ENCODE data around the gene TMEM143.
"Not testable (repeated sequence)": the region's sequence is repeated elsewhere in the genome, so short reads cannot be mapped to it uniquely, and the experiment has no call there.

Gene TMEM143

DNA sequence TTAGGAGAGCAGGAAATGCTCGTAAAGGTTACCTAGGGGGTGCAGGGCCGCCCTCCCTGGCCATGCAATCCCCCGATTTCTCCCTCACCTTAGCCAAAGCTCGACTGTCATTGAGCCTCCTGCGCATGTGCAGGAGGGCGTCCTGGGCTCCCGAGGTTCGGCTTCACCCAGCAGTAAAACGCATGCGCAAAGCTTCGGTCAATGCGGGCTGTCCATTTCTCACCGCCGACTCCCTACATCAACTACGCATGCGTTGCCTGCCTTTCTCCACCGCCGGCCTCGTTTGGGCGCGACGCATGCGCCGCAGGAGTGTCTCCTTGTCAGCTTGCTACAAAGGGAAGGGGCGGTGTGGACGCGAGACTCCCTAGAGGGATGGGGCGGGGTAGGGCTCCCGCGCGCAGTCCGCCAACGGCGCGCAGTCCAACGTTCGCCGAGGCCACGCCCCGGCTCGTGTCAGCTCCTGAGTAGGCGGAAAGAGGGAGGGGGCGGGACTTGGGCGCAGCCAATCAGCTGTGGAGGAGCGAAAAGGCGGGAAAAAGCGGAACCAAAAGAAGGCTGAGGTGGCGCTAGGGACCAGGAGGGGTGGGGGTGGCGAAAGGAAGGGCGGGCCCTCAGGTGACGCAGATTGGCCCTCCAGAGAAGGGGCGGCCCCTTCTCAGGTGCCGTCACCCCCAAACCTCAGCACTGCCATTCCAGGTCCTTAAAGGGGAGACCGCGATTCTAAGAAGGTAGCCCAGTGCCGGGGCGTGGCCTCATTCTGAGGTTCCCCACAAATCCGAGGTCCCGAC lies at the start of gene TMEM143, which contains the start of gene SYNGR4:
TSS of gene TMEM143 (minus strand) at position 131 of the 788 bp plus-strand sequence. CDS start at position 111, 20 bp downstream.
TSS of gene SYNGR4 (plus strand) at position 558 of the 788 bp plus-strand sequence. CDS start 1,476 bp downstream, outside the sequence.
- FAIRE-seq (peak; percentile 100), DNase-seq (ENCODE audit: insufficient read length, low spot score) (peak; percentile 92)

- no peak for FAIRE-seq
- DNase-seq (ENCODE audit: insufficient read length, low spot score), result no peak
Measured at GRCh38 chr19:48405850-48406249, 42.1 kb upstream of the TMEM143 start.

DNA sequence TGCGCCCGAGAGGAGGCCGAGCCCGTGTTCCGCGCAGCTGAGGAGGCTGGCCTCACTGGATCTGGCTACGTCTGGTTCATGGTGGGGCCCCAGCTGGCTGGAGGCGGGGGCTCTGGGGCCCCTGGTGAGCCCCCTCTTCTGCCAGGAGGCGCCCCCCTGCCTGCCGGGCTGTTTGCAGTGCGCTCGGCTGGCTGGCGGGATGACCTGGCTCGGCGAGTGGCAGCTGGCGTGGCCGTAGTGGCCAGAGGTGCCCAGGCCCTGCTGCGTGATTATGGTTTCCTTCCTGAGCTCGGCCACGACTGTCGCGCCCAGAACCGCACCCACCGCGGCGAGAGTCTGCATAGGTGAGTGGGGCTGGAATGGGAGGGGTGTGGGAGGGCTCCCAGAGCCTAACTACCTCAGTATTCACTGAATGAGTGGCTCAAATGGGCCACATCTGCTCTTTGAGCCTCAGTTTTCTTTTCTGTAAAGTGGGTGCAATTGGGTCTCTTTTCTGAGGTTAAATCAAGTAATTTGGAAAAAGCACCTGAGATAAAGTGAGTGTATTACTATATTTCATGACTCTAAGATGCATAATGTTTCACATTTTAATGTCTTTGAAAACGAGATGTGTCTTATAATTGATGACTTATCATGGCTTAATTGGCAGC lies 41.4 kb upstream of the TMEM143 start:
- FAIRE-seq (no peak), DNase-seq (ENCODE audit: insufficient read length, low spot score) (no peak)

DNA sequence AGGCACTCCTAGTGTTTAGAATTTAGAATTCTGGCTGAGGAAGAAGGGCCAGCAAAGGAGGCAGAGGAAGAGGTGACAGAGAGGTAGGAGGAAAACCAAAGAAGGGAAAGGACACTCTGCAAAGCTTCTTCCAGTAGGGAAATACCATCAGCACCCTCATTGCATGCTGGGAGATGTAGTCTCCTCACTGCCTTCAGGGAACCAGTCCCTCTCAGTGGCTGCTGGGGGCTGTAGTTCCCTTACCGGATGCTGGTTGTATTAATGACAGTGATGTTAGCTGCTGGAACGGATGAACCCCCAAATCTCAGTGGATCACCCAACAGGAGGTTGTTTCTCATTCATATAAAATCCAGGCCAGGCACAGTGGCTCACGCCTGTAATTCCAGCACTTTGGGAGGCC lies 39.9 kb upstream of the TMEM143 start:
- peak; percentile 85 for FAIRE-seq
- peak; percentile 80 for DNase-seq (ENCODE audit: insufficient read length, low spot score)

GRCh38 chr19:48401287-48401686 lies 37.5 kb upstream of the TMEM143 start:
- DNase-seq (ENCODE audit: insufficient read length, low spot score) (no peak), FAIRE-seq (no peak)

- no peak for DNase-seq (ENCODE audit: insufficient read length, low spot score)
- peak; percentile 44 for FAIRE-seq
Measured at GRCh38 chr19:48400018-48400742, 36.4 kb upstream of the TMEM143 start.

DNA sequence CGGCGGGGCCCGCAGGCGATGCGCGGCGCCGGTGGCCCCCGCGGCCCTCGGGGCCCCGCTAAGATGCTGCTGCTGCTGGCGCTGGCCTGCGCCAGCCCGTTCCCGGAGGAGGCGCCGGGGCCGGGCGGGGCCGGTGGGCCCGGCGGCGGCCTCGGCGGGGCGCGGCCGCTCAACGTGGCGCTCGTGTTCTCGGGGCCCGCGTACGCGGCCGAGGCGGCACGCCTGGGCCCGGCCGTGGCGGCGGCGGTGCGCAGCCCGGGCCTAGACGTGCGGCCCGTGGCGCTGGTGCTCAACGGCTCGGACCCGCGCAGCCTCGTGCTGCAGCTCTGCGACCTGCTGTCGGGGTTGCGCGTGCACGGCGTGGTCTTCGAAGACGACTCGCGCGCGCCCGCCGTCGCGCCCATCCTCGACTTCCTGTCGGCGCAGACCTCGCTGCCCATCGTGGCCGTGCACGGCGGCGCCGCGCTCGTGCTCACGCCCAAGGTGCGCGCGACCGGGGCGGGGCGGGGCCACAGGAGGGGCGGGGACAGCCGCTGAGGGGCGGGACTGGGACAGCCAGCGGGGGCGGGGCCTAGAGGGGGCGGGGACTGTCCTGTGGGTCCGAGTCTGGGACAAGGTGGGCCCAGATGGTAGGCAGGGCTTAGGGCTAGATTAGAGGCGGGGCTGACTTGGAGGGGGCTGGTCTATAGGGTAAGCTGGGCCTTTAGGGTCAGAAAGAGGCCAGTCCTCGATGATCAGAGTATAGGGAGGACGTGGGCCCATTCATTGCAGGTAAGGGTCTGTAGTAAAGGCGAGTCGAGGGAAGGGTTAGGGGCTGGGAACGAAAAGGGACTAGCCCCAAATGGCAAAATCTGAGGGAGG lies 34.9 kb upstream of the TMEM143 start:
- DNase-seq (ENCODE audit: insufficient read length, low spot score) (peak; percentile 92), FAIRE-seq (peak; percentile 76)

DNA sequence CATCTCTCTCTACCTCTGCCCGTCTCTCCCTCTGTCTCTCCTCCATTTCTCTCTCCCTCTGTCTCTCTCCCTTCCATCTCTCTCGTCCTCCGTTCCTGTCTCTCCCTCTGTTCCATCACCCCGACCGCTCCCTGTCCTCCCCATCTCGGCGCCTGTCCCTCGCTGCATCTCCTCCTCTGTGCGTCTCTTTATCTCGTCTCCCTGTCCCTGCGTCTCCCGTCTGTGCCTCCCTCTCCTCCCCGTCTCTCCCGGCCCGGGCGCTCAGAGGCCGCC lies 34.3 kb upstream of the TMEM143 start:
- no peak for DNase-seq (ENCODE audit: insufficient read length, low spot score)
- FAIRE-seq, result no peak

DNA sequence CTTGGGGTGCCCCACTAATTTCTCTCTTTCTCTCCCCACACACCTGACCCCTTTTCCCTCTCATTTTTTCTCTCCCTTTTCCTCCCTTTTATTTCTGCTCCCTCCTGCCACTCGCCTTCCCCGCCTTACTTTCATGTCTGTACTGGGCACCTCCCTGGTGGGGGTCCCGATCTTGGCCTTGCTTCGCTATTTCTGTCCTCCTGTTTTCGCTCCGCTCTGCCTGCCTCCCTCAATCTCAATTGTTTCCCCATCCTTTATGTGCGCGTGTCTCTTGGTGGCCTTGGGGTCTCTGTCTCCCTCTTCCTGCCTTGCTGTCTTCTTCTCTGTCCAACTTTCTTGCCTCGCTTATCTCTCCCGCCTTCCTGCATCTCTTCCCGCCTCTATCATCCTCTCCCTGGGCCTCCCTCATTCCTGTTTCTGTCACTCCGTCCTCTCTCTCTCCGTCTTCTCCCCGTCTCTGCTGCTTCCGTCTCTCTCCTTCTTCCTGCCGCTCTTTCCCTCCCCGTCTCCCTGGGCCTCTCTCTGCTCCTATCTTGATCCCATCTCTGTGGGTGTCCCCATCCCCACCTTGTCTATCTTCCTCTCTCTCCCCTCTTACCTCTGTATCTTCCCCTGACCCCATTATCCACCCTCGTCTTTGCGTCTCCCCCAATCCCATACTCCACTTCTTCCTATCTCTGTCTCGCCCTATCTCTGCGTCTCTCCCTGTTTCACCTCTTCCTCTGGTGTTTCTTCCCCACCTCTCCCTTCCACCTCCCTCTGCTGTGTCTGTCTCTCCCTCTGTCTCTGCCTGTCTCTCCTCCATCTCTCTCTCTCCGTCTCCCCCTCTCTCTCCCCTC lies 33.7 kb upstream of the TMEM143 start:
- FAIRE-seq, result no peak

GRCh38 chr19:48396824-48397176 lies 33.1 kb upstream of the TMEM143 start:
- no peak for FAIRE-seq
- no peak for DNase-seq (ENCODE audit: insufficient read length, low spot score)

More for the DNA sequence above, 33.7 kb upstream of the TMEM143 start:
- no peak for DNase-seq (ENCODE audit: insufficient read length, low spot score)

DNA sequence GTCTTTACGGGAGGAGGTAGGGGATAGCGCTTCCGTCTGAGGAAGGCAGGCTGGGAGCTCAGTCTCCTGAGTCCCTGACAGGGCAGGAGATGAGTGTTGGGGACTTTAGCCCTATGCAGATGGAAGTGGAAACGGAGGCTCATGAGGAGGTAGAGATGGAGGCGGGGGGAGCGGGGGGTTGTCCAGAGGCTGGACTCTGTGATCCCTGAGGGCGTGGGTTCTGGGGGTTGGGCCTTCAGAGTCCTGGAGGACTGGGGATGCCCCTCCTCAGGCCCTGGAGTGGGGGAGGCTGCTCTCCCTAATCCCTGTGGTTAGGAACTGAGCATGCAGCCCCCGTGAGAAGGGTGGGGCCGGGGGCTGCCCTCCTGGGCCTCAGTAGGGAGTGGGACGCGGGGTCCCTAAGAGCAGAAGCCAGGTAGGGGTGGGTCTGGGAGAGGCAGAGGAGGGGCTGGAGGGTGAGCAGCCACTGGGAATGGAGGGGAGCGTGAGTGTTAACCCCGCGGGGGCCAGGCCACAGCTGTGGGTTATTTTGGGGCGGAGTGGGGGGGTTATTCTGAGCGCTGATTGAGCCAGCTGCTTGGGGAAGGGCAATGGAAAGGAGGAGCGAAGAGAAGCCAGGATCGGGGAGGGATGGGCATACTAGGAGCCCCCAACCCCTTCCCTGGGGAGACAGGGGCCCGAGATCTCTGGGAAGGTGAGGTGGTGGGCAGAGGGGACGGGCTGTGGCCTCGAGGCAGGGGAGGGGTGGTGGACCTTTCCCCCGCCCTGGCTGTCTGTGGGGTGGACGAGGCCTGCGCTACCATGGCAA lies 32.5 kb upstream of the TMEM143 start:
- no peak for FAIRE-seq
- no peak for DNase-seq (ENCODE audit: insufficient read length, low spot score)

GRCh38 chr19:48395499-48395898 lies 31.8 kb upstream of the TMEM143 start:
- FAIRE-seq, result no peak

DNA sequence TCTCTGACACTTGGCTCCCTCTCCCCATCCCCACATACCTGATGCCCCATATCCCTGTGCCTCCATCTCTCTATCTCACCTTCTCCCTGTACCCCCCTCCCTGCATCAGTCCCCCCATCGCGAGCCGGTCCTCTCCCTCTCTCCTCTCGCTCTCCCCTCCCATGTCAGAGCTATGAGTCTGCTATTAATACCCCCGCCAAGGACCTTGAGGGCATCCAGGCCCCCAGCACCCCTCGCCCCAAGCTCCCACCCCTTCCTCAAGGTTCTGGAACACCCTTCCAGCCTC lies 31.4 kb upstream of the TMEM143 start:
- FAIRE-seq, result no peak
- no peak for DNase-seq (ENCODE audit: insufficient read length, low spot score)

More at GRCh38 chr19:48395499-48395898, 31.8 kb upstream of the TMEM143 start:
- no peak for DNase-seq (ENCODE audit: insufficient read length, low spot score)

DNA sequence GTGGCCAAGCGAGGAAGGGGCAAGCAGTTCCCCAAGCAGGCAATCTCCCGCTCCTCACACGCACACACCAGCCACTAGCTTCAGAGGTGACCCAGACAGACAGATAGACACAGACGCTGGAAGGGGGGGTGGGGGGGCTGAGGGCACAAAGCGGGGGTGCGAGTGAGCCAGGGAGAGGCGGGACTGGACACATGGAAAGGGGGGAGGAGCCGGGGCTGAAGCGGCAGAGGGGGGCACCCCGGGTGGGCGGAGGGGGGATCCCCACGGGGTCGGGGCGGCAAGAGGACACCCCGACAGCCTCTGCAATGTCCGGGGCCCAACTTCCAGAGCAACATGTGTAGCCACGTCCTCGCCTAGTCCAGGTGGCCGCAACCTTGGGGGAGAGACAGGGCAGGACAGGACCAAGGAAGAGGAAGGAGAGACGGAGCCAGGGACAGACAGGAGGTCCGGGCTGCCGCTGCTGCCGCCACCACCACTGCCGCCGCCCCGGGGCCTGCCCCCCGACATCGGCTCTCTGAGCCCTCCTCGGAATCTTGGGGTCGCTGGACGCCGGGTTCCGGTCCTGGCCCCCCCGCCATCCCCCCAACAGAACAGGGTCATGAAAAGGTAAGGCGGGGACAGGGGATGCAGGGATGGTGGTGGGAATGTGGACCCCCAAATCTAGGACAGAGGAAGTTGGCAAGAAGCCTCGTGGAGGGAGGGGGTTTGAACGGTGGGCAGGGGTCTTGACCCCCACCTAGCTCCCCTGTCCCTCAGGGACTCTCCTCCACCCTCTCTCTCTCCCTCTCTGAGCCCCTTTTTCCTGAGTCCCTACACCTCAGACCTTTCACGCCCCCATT lies 30.8 kb upstream of the TMEM143 start:
- FAIRE-seq (no peak), DNase-seq (ENCODE audit: insufficient read length, low spot score) (no peak)

DNA sequence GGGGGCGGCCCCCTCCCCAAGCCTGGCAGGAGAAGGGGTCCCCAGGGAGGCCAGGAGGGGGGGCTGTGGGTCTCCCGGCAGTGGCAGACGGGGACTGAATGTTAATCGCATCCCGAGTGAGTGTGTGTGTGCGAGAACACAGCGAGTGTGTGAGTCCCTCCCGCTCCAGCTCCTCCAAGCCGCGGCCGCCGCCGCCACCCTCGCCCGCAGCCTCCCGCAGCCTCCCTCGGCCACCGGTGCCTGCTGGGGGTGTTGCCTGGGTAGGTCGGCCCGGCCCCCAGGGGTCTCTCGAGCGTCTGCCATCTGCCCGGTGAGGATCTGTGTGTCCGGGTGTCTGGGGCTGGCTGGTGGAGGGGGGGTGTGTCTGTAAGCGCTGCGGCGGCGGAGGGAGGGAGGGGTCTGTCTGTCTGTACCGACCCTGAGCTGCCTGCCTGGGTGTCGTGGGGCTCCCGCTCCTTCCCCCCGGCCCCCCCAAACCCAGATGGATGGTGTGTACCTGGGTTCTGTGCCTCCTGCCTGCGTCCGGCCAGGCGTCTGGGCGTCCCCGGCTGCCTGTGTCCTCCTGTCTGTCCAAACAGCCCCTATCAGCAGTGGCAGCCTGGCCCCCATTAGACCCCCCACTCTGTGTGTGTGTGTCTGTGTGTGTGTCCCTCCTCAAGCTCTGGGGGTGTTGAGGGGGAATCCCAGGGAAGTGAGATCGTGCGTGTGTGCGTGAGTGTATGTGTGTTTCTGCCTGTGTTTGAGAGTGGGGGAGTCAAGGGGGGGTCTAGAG lies 30.0 kb upstream of the TMEM143 start, which contains the start of gene GRIN2D:
TSS of gene GRIN2D (plus strand) at position 110 of the 772 bp plus-strand sequence. CDS start 4,725 bp downstream, outside the sequence.
- DNase-seq (ENCODE audit: insufficient read length, low spot score), result no peak
- FAIRE-seq, result no peak

GRCh38 chr19:48392860-48393558 lies 29.3 kb upstream of the TMEM143 start:
- DNase-seq (ENCODE audit: insufficient read length, low spot score) (no peak), FAIRE-seq (no peak)

DNA sequence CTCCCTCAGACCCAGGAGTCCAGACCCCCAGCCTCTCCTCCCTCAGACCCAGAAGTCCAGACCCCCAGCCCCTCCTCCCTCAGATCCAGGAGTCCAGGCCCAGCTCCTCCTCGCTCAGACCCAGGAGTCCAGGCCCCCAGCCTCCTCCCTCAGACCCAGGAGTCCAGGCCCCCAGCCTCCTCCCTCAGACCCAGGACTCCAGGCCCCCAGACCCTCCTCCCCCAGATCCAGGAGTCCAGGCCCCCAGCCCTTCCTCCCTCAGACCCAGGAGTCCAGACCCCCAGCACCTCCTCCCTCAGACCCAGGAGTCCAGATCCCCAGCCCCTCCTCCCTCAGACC lies 28.2 kb upstream of the TMEM143 start:
- not testable (repeated sequence) for DNase-seq (ENCODE audit: insufficient read length, low spot score); FAIRE-seq
